Aorta (tissue), 5 donors: ENCODE results near the gene SPSB2. TPM values are rescaled to one million over a fixed set of nuclear protein-coding genes. Genes with fewer than 3 reads are reported as not detected.
"Not testable (repeated sequence)": the region's sequence is repeated elsewhere in the genome, so short reads cannot be mapped to it uniquely, and the experiment has no call there.

ENCODE experiments used
- ATAC-seq: fragments of 200-7000 bp; cut with Tn5 transposase; one replicate; pipeline ENCODE4 v1.9.1; 2022; ENCODE audit warnings: moderate library complexity; ENCODE audit not compliant: low FRiP score
- DNase-seq, 2 donors: peaks; one replicate each; pipeline ENCODE4 v3.0.0-alpha.2; 2020
- H3K27ac ChIP-seq, 2 donors: one replicate each; pipeline ENCODE4 v1.5.1; 2013; ENCODE audit warnings: low read length in 2 of 2, mild to moderate bottlenecking in 2 of 2, moderate library complexity in 2 of 2, control low read depth in 1 of 2, inconsistent platforms in 1 of 2, low read depth in 1 of 2
- H3K27me3 ChIP-seq, 2 donors: one replicate each; pipeline ENCODE4 v1.6.1; 2013; ENCODE audit warnings: control low read depth in 1 of 2, low read length in 1 of 2, mild to moderate bottlenecking in 1 of 2, moderate library complexity in 1 of 2; ENCODE audit not compliant: insufficient read depth in 2 of 2, control insufficient read depth in 1 of 2
- H3K36me3 ChIP-seq, 2 donors: one replicate each; pipeline ENCODE4 v1.6.1; 2013; ENCODE audit warnings: control low read depth in 1 of 2, low read length in 1 of 2, mild to moderate bottlenecking in 1 of 2; ENCODE audit not compliant: insufficient read depth in 2 of 2, control insufficient read depth in 1 of 2
- H3K4me1 ChIP-seq, 2 donors: one replicate each; pipeline ENCODE4 v1.6.1; 2013; ENCODE audit warnings: low read length in 2 of 2, control low read depth in 1 of 2, mild to moderate bottlenecking in 1 of 2, moderate library complexity in 1 of 2; ENCODE audit not compliant: insufficient read depth in 2 of 2, control insufficient read depth in 1 of 2
- H3K4me3 ChIP-seq, 2 donors: one replicate each; pipeline ENCODE4 v1.5.1; 2013; ENCODE audit warnings: low read length in 2 of 2, control low read depth in 1 of 2, mild to moderate bottlenecking in 1 of 2
- H3K9me3 ChIP-seq: one replicate; pipeline ENCODE4 v1.6.1; 2013; ENCODE audit warnings: mild to moderate bottlenecking, low read length; ENCODE audit not compliant: control insufficient read depth
- WGBS, 2 donors: extraction: QIAGEN DNeasy Blood & Tissue Kit; methylation state at CpG; one replicate each; pipeline ENCODE4 v1.1.7; 2013; 5-methylcytosine and 5-hydroxymethylcytosine counted together
- intact Hi-C, 2 donors: fragments of 100-400 bp; cut with DNase I; formaldehyde crosslinking; loops; one replicate each; pipeline versions ENCODE4 v1.14.2 to v1.15.0; 2022
- polyA plus RNA-seq, 2 donors: library from polyadenylated mRNA; stranded (reverse); fragments of 200-250 nt; gene quantifications; one replicate each; pipeline ENCODE4 v1.2.3, GENCODE V29; 2013
- total RNA-seq, 2 donors: library from RNA; stranded (reverse); fragmentation: NEBNext Ultra II Directional; extraction: Animal tissue kit (Norgen Biotek cat#: 25700); gene quantifications; one replicate each; pipeline ENCODE4 v1.2.1, GENCODE V29; 2021
- donor health status: healthy with polysubstance abuse.
- donor health status: Bipolar disorder and iron deficiency.
- donor health status: DM: no; HTN: no; CAD: no.
- donor health status: DM: no; HTN: no; CAD: no.
- donor health status: DM: yes; HTN: yes; CAD: no.

The SPSB2 gene
- total and polyA plus RNA-seq, 4 donors: 4.2 to 14.3 (median 10.7) TPM

- 90 to 91% methylated on average over 1 of the region's 1 CpG for WGBS, 2 donors
- H3K27ac ChIP-seq: no peak overlapping the region
- intact Hi-C loops: no loop called here
Measured at GRCh38 chr12:6903722-6904121, 30.6 kb upstream of the SPSB2 start.

GRCh38 chr12:6902448-6902847 is 29.3 kb upstream of the SPSB2 start:
- no peaks in the 10 kb centered on the region for H3K27me3 ChIP-seq
- H3K4me3 ChIP-seq: no peak overlapping the region
- ATAC-seq (no peak), DNase-seq (no peak)
- no peaks in the 10 kb centered on the region for H3K4me1 ChIP-seq
- H3K36me3 ChIP-seq: no peaks in the 10 kb centered on the region
- H3K27ac ChIP-seq: no peak overlapping the region
- 83 to 89% methylated on average over 4 of the region's 4 CpGs for WGBS, 2 donors
- no peaks in the 10 kb centered on the region for H3K9me3 ChIP-seq
- intact Hi-C loops: no loop called here

More at GRCh38 chr12:6903722-6904121, 30.6 kb upstream of the SPSB2 start:
- Histone ChIP-seq H3K9me3 (no peaks in the 10 kb centered on the region), H3K4me1 (no peaks in the 10 kb centered on the region), H3K4me3 (no peak overlapping the region), H3K27me3 (no peaks in the 10 kb centered on the region), H3K36me3 (no peaks in the 10 kb centered on the region)
- ATAC-seq: no peak
- no peak for DNase-seq

- intact Hi-C loops: no loop called here
- Histone ChIP-seq H3K27me3 (no peaks in the 10 kb centered on the region), H3K27ac (no peak overlapping the region), H3K4me3 (no peak overlapping the region), H3K9me3 (no peaks in the 10 kb centered on the region), H3K4me1 (no peaks in the 10 kb centered on the region), H3K36me3 (no peaks in the 10 kb centered on the region)
- no peak for ATAC-seq
- peak in 1 of 2 donors; percentile 88 for DNase-seq
- 55 to 64% methylated on average over 10 of the region's 10 CpGs for WGBS, 2 donors
Measured at GRCh38 chr12:6899837-6900519, 26.9 kb upstream of the SPSB2 start.

- no peaks in the 10 kb centered on the region for H3K9me3 ChIP-seq
- no peaks in the 10 kb centered on the region for H3K4me1 ChIP-seq
- WGBS, 2 donors: 74 to 81% methylated on average over 5 of the region's 5 CpGs
- intact Hi-C loops: no loop called here
- no peak overlapping the region for H3K4me3 ChIP-seq
- no peak overlapping the region for H3K27ac ChIP-seq
- ATAC-seq (no peak), DNase-seq (no peak)
- H3K36me3 ChIP-seq: no peaks in the 10 kb centered on the region
- no peaks in the 10 kb centered on the region for H3K27me3 ChIP-seq
Measured at GRCh38 chr12:6899427-6899826, 26.3 kb upstream of the SPSB2 start.

GRCh38 chr12:6896846-6897435 is 23.8 kb upstream of the SPSB2 start:
- Histone ChIP-seq H3K27me3 (no peaks in the 10 kb centered on the region), H3K4me3 (no peak overlapping the region), H3K36me3 (no peaks in the 10 kb centered on the region), H3K27ac (no peak overlapping the region), H3K4me1 (no peaks in the 10 kb centered on the region), H3K9me3 (no peaks in the 10 kb centered on the region)
- ATAC-seq (no peak), DNase-seq (no peak)
- WGBS, 2 donors: 46 to 63% methylated on average over 6 of the region's 6 CpGs
- intact Hi-C loops: no loop called here

DNA sequence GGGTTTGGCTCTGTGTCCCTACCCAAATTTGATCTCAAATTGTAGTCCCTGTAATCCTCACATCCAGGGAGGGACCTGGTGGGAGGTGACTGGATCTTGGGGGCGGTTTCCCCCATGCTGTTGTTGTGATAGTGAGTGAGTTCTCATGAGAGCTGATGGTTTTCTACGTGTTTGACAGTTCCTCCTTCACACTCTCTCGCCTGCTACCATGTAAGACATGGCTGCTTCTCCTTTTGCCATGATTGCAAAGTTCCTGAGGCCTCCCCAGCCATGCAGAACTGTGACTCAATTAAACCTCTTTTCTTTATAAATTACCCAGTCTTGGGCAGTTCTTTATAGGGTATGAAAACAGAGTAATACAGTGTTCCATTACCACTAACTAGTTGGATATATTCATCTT is 21.2 kb upstream of the SPSB2 start:
- no peak for ATAC-seq
- WGBS, 2 donors: 81 to 84% methylated on average over 3 of the region's 3 CpGs
- no peak overlapping the region for H3K4me3 ChIP-seq
- H3K27ac ChIP-seq: no peak overlapping the region
- no peaks in the 10 kb centered on the region for H3K36me3 ChIP-seq
- H3K9me3 ChIP-seq: no peaks in the 10 kb centered on the region
- intact Hi-C loops: no loop called here
- H3K4me1 ChIP-seq: no peaks in the 10 kb centered on the region
- DNase-seq: peak in 1 of 2 donors; percentile 11
- no peaks in the 10 kb centered on the region for H3K27me3 ChIP-seq

GRCh38 chr12:6892683-6893082 is 19.6 kb upstream of the SPSB2 start:
- H3K27me3 ChIP-seq, ATAC-seq, H3K4me1 ChIP-seq, H3K4me3 ChIP-seq, H3K36me3 ChIP-seq, H3K27ac ChIP-seq, intact Hi-C loops, H3K9me3 ChIP-seq: not testable (repeated sequence)
- 90 to 95% methylated on average over 3 of the region's 3 CpGs for WGBS, 2 donors
- DNase-seq: peak in 1 of 2 donors; percentile 23

DNA sequence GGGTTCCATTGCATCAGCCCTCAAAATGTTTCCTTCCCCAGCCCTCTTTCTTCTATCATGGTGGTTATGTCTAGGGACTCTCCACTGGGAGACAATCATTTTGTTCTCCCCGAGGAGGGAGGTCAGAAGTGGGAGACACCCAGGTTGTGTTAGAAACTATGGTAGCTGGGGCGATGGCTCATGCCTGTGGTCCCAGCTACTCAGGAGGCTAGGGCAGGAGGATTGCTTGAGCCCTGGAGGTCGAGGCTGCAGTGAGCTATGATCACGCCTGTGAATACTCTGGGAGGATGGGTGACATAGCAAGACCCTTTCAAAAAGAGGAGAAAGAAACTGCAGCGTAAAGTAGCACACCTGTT is 18.5 kb upstream of the SPSB2 start:
- Histone ChIP-seq H3K36me3 (no peaks in the 10 kb centered on the region), H3K4me3 (peak overlapping the region; percentile 10 to 44), H3K27me3 (no peaks in the 10 kb centered on the region), H3K27ac (peak overlapping the region; percentile 46 to 78), H3K4me1 (no peaks in the 10 kb centered on the region), H3K9me3 (no peaks in the 10 kb centered on the region)
- DNase-seq: peak in 1 of 2 donors; percentile 41
- WGBS, 2 donors: 82 to 83% methylated on average over 5 of the region's 5 CpGs
- intact Hi-C loops: loop anchor here in 1 of 2 donors (2.0 kb wide), 1 partner anchor 39 kb away; the partner anchor contains the start of gene USP5
- ATAC-seq: peak; percentile 1
